Glutamatergic neuron (in vitro differentiated cells): ENCODE data around the gene KLHL22. TPM values are rescaled to one million over a fixed set of nuclear protein-coding genes. Genes with fewer than 3 reads are reported as not detected.

ENCODE experiments used
- DNase-seq: peaks from one replicate; pipeline ENCODE4 v3.0.0; 2022
- H3K27ac Mint-ChIP-seq: one replicate; pipeline ENCODE4 v1.8.0; 2020; ENCODE audit warnings: mild to moderate bottlenecking, mixed read lengths, inconsistent platforms; ENCODE audit not compliant: unreplicated experiment
- H3K27me3 Mint-ChIP-seq: one replicate; pipeline ENCODE4 v1.8.0; 2020; ENCODE audit warnings: mild to moderate bottlenecking, moderate library complexity, mixed read lengths, inconsistent platforms; ENCODE audit not compliant: unreplicated experiment
- H3K36me3 Mint-ChIP-seq: one replicate; pipeline ENCODE4 v1.8.0; 2020; ENCODE audit warnings: mild to moderate bottlenecking, mixed read lengths, inconsistent platforms; ENCODE audit not compliant: unreplicated experiment
- H3K4me1 Mint-ChIP-seq: one replicate; pipeline ENCODE4 v1.8.0; 2020; ENCODE audit warnings: mild to moderate bottlenecking, low read depth, mixed read lengths, inconsistent platforms; ENCODE audit not compliant: unreplicated experiment
- H3K4me3 Mint-ChIP-seq: one replicate; pipeline ENCODE4 v1.8.0; 2020; ENCODE audit warnings: mild to moderate bottlenecking, mixed read lengths, inconsistent platforms; ENCODE audit not compliant: unreplicated experiment
- H3K9me3 Mint-ChIP-seq: one replicate; pipeline ENCODE4 v1.8.0; 2020; ENCODE audit warnings: mild to moderate bottlenecking, moderate library complexity, mixed read lengths, inconsistent platforms; ENCODE audit not compliant: unreplicated experiment
- CTCF ChIP-seq: fragments of 200-600 bp; sonication (generic); IDR thresholded peaks from one replicate; pipeline ENCODE4 v1.5.0; 2021; ENCODE audit not compliant: partially characterized antibody, unreplicated experiment
- total RNA-seq: library from RNA; stranded (reverse); fragmentation: NEBNext Ultra II Directional; extraction: Animal tissue kit (Norgen Biotek cat#: 25700); gene quantifications from one replicate; pipeline ENCODE4 v1.2.1, GENCODE V29; 2021; ENCODE audit not compliant: unreplicated experiment

The KLHL22 gene
- total RNA-seq, 1 donor from 2014 or later: 20.2 TPM

- Mint-ChIP-seq H3K36me3 (no peaks in the 10 kb centered on the region), H3K27me3 (peaks cover 5% of the 10 kb centered on the region), H3K4me3 (no peak overlapping the region), H3K4me1 (peaks cover 18% of the 10 kb centered on the region), H3K27ac (no peak overlapping the region), H3K9me3 (peaks cover 3% of the 10 kb centered on the region)
- no peak for DNase-seq
- TF ChIP-seq CTCF: no peak
Measured at GRCh38 chr22:20519558-20519957, 24.0 kb upstream of the KLHL22 start.

- H3K4me3 Mint-ChIP-seq: no peak overlapping the region
- TF ChIP-seq CTCF: no peak
- no peaks in the 10 kb centered on the region for H3K36me3 Mint-ChIP-seq
- H3K27me3 Mint-ChIP-seq: peaks cover 5% of the 10 kb centered on the region
- DNase-seq: no peak
- H3K27ac Mint-ChIP-seq: no peak overlapping the region
- peaks cover 9% of the 10 kb centered on the region for H3K4me1 Mint-ChIP-seq
- peaks cover 3% of the 10 kb centered on the region for H3K9me3 Mint-ChIP-seq
Measured at GRCh38 chr22:20517841-20518592, 22.4 kb upstream of the KLHL22 start.

GRCh38 chr22:20517422-20517821 lies 21.8 kb upstream of the KLHL22 start:
- no peak for DNase-seq
- H3K9me3 Mint-ChIP-seq: peaks cover 3% of the 10 kb centered on the region
- TF ChIP-seq CTCF: no peak
- H3K4me3 Mint-ChIP-seq: no peak overlapping the region
- no peaks in the 10 kb centered on the region for H3K36me3 Mint-ChIP-seq
- H3K27ac Mint-ChIP-seq: peak overlapping the region; percentile 16
- H3K4me1 Mint-ChIP-seq: peaks cover 7% of the 10 kb centered on the region
- H3K27me3 Mint-ChIP-seq: peaks cover 3% of the 10 kb centered on the region

DNA sequence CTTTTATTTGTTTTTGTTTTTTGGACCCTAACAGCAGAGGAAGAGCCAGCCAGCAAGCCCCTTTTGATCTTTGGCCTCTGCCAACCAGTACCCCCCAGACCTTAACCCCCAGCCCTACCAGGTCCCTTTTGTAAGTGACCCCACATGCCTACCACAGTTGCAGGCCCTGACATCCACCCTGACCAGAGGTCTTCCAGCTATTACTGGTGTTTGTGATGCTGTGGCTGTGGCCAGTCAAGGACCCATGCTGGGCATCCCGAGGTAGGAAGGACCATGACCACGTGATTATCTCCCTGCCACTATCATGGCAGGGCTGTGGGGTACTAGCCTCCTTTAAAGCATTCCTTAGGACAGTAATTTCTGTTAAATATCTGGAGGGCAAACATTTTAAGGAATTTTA lies 20.8 kb upstream of the KLHL22 start:
- peaks cover 3% of the 10 kb centered on the region for H3K9me3 Mint-ChIP-seq
- H3K4me1 Mint-ChIP-seq: peaks cover 5% of the 10 kb centered on the region
- no peak overlapping the region for H3K27ac Mint-ChIP-seq
- peaks cover 3% of the 10 kb centered on the region for H3K27me3 Mint-ChIP-seq
- no peaks in the 10 kb centered on the region for H3K36me3 Mint-ChIP-seq
- TF ChIP-seq CTCF: no peak
- DNase-seq: no peak
- no peak overlapping the region for H3K4me3 Mint-ChIP-seq

DNA sequence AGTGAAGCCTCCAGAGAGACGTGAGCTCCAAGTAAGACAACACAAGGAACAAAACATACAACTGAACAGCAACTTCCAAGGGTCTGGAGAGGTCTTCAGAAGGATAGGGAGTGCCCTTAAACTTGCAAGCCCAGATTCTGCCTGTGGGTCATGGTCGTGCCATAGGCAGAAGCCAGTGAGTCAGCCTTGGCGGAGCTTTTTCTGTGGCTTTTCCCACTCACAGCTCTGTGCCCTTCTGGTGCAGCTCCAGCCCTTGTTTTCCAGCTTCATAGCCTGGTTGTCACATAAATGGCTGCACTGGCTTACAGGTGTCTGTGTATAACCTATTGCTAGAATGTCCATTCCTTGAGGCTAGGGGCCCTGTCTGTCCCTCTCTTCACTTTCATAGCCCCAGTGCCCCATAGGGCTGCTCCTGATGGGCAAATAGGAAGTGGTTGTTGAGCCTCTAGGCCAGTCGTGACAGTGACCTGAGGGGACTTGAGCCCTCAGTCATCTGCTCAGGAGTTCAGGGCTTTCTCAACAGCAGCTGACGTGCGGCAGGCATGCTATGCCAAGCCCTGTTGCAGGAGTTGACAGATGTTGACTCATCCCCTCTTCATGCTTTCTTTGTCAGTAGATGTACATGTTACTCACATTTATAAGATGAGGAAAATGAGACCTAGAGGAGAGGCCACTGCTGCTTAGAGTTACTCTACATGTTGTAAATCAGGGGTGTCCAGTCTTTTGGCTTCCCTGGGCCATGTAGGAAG lies 19.2 kb upstream of the KLHL22 start:
- Mint-ChIP-seq H3K27ac (no peak overlapping the region), H3K4me3 (no peak overlapping the region), H3K4me1 (peaks cover 6% of the 10 kb centered on the region), H3K36me3 (no peaks in the 10 kb centered on the region), H3K27me3 (peaks cover 3% of the 10 kb centered on the region), H3K9me3 (peaks cover 1% of the 10 kb centered on the region)
- no peak for TF ChIP-seq CTCF
- no peak for DNase-seq
